GM19193 (cell line): ENCODE data around the gene ZNF747.

Source experiments
- POLR2A ChIP-seq: IDR thresholded peaks from 4 replicates; pipeline ENCODE4 v1.6.1; 2011; ENCODE audit not compliant: insufficient read depth, insufficient read length; ENCODE audit errors: extremely low read depth

Gene ZNF747

DNA sequence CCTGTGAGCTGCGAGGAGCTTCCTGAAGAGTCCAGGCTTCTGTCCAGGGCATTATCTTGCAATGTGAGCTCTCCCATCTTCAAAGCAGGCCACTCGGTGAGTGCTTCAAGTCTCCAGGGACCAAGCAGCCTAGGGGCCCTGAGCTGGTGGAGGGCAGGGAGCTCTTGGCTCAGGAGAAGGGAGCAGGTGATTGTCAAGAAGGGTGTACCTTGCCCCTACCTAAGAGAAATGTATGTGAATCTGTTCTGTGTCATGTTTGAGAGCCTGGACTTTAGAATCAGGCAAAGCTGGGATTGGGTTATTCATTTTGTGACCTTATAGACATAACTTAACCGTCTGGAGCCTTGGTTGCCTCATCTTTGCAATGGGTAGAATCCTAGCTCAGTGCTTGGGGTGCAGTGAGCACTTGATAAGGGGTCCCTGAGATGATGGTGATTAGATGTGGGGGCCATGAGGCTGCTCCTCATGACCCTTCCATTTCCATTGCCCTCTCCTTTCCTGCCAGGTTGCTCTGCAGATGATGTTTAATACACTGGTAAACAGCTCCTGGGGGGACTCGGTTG lies 24.2 kb downstream of the ZNF747 start:
- TF ChIP-seq POLR2A, result no peak

DNA sequence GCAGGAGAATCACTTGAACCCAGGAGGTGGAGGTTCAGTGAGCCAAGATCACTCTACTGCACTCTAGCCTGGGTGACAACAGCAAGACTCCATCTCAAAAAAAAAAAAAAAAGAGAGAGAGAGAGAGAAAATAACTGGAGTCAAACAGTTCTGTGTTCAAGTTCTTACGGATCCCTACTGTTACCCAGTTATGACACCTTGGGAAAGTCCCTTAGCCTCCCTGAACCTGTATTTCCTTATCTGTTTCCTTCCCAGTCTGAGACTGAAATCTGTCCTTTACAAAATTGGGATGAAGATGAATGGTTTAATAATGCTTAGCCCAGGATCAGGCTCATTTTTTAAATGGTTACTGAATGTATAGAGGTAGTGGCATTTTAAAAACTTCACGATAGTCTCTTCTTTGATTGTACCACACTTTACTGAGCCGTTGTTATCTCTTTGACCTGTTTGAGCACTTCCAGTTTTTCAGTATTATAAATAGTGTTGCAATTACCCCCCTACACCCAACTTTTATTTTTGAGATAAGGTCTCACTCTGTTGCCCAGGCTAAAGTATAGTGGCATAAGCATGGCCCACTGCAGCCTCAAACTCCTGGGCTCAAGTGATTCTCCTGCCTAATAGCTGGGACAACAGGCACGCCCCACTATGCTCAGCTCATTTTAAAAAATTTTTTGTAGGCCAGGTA lies 25.4 kb downstream of the ZNF747 start:
- no peak for TF ChIP-seq POLR2A

DNA sequence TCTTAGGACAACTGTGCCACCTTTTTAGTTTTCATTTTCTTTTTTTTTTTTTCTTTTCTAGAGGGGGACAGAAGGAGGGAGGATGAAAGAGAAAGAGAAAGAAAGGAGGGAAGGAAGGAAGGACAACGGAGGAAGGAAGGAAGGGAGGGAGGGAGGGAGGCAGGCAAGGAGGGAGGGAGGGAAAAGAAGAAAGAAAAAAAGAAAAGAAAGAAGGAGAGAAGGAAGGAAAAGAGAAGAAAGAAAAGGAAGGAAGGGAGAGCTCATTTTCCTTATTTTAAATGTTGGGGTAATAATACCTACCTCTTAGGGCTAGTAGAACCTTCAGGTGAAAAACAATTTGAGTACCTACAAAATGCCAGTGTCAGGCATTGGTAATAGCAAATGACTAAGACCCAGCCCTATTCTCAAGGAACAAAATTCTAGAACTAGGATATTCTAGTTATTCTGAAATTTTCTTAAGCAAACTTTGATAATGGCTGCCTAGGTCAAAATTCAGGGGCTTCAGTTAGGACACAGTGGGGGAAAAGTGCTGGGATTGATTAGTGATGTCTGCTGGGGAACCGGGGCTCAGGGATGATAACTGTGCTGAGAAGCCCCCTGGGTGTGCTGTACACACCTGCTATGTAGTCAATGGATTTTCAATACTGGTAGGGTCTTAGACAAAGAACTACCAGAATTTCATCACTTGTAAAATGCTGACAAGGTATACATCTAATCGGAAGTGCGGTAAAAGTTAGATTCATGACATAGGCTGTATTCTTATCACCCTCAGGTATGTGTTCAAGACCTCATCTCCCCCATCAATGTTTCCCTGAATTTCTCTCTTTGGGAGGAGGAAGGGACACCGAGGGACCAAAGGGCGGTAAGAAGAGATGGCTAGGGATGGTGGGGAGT lies 31.0 kb downstream of the ZNF747 start:
- no peak for TF ChIP-seq POLR2A

DNA sequence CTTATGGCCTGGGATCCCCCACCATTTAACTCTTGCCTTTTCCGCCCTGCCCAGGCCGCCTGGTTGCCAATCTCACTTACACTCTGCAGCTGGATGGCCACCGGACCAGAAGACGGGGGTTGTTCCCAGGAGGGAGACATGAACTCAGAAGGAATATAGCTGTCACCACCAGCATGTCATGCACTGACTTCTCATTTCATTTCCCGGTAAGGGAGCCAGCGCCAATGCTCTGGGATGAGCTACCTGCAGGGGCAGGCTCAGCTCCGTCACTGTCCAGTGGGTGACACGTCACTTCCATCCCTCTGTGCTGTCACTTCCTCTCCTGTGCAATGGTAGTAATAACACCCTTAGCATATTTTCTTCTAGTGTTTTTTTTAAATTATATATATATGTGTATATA lies 35.4 kb downstream of the ZNF747 start:
- TF ChIP-seq POLR2A, result no peak

DNA sequence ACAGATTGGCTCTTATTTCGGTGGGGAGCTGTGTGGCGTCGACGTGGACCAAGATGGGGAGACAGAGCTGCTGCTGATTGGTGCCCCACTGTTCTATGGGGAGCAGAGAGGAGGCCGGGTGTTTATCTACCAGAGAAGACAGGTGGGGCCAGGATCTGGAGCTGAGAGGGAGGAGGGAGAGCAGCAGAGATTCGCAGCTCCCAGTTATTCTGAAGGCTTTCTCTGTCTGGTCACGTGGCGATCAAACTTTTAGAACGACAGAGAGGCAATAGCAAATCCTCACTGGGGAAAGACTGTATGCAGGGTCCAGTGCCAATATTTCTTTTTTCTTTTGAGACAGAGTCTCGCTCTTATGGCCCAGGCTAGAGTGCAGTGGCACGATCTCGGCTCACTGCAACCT lies 39.9 kb downstream of the ZNF747 start:
- no peak for TF ChIP-seq POLR2A

DNA sequence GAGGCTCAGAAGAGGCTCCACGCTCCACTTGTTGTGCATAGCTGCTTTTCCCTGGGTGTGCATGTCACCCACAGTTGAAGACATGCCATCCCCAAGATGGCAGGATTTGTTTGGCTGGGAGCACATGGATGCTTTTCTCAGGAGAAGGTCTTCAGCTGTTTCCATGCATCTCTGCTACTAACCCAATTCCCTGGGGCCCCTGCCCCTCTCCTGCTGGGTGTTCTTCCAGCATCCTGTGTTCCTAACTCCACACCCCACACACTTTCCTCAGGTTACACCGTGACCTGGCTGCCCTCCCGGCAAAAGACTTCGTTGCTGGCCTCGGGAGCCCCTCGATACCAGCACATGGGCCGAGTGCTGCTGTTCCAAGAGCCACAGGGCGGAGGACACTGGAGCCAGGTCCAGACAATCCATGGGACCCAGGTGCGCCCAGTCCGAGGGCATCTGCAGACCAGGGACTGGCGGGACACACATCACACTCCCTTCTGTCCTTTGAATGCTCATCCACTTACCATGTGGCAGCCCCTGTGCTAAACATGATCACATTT lies 40.6 kb downstream of the ZNF747 start:
- TF ChIP-seq POLR2A, result no peak

DNA sequence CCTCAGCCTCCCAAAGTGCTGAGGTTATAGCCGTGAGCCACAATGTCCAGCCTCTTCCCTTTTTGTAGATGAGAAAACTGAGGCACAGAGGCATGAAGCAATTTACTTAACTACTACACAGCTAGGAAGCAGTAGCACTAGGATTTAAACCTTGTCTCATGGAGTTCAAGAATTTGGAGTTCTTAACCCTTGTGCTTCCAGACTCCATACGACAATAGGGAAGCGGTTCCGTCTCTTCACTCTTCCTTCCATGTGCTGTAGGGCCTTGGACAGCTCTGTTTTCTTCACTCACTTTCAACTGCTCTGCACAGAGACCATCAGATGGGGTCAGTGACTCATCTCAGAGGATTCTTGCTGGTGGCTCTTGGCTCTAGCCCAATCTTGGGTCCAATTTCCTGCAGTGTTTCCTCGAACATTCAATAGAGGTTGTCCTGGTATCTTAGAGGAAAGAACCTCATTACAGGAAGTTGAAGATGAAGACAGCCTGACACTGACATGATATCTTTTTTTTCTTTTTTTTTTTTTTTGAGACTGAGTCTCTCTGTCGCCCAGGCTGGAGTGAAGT lies 42.8 kb downstream of the ZNF747 start:
- TF ChIP-seq POLR2A, result no peak

DNA sequence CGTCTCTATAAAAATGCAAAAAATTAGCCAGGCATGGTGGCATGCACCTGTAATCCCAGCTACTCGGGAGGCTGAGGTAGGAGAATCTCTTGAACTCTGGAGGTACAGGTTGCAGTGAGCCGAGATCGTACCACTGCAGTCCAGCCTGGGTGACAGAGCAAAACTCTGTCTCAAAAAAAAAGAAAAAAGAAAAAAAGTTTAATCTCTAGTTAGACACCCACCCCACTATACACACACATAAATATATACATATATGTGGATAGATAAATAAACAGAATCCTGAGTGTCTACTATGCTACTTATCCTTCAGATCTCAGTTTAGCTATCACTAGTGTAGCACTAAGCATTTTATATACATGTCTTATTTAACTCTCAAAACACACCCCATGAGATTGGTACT lies 43.4 kb downstream of the ZNF747 start:
- TF ChIP-seq POLR2A, result no peak

DNA sequence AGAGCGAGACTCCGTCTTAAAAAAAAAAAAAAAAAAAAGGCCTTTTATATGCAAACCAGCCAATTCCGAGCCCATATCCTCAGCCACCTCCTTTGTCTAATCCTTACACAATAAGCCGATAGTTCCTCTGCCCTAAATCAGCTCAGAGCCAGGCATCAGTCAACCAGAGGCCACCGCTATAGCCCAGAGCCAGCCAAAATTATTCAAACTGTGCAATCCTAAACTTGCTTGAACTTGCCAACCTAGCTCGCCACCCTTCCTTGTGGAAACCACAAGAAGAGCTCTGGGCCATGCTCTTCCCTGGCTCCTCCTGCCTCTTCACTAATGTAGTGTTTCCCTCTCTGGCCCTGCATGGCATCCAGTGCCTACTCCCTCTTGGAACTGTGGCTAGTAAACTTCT lies 44.4 kb downstream of the ZNF747 start:
- TF ChIP-seq POLR2A, result no peak

DNA sequence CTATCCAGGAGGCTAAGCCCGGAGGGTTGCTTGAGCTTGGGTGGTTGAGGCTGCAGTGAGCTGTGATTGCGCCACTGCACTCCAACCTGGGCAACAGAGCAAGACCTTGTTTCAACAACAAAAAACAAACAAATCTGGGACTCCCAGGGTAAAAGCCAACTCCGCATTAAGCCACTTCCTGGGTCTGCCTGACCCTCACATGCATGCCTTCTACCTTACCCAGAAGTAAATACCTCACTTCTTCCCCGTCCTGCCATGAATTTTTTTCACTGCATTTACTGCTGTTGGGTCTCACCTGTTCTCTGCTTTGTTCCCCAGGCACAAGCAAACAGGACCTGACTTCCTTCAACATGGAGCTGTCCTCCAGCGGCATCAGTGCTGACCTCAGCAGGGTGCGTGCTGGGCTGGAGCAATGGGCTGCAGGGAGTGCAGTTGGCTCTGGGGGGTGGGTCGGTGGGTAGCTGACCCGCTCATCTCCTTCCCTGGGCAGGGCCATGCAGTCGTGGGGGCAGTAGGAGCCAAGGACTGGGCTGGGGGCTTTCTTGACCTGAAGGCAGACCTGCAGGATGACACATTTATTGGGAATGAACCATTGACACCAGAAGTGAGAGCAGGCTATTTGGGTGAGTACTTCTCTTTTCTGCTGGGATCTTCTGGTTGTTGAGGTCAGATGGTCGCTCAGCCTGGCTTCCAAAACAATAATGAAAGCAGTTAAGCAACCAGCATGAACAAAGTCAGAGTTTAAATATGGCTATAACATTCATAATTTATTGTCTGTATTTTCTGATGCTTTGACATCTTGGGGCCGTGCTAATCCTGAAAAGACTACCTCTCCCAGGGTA lies 45.7 kb downstream of the ZNF747 start:
- no peak for TF ChIP-seq POLR2A

DNA sequence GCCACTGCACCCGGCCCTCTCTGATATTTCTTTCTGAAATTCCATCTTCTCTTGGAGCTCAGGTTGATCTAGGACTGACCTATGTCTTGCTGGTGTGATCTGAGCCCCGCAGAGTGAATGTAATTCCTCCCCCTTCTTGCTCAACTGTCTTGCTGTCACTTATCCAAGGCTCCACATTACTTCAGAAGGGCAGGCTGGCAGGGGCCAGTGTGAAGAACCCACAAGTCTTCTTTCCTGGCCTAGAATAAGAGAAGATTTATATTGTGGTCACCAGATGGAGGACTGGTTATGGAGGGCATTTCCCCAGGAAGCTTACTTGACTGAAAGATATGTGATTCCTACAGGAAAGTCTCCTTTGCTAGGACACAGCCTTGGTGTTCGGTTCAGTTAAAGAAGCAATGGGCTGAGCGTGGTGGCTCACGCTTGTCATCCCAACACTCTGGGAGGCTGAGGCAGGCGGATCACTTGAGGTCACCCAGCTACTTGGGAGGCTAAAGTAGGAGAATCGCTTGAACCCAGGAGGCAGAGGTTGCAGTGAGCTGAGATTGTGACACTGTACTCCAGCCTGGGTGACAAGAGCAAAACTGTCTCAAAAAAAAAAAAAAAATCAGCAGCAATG lies 48.7 kb downstream of the ZNF747 start:
- no peak for TF ChIP-seq POLR2A

DNA sequence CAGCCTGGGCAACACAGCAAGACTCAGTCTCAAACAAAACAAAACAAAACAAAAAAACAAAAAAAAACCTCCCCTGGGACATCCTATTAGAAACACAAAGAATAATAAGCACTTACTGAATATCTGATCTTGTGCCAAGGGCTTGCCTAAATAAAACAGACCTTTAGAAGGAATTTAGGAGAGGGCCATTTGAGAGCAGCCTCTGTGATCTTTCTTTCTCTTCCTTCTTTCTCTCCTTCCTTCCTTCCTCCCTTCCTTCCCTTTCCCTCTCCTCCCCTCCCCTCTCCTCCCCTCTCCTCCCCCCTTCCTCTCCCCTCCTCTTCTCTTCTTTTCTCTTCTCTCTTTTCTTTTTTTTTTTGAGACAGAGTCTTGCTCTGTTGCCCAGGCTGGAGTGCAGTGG lies 49.8 kb downstream of the ZNF747 start:
- TF ChIP-seq POLR2A, result no peak

DNA sequence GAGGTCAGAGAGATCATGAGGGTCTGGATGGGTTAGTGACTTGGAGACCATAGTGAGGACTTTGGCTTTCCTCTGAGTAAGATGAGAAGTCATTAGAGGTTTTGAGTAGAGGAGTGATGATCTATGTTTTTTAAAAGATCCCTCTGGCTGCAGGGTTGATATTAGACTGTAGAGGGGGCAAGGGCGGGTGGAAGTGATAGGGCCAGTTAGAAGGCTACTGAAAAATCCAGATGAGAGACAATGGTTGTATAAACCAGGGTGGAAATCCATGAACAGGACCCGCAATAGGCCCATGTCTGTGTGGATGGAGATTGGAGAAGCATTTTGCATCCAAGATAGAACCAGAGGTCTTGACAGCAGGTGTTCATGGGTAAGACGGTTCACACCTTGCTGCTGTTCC lies 52.3 kb downstream of the ZNF747 start:
- TF ChIP-seq POLR2A, result no peak

DNA sequence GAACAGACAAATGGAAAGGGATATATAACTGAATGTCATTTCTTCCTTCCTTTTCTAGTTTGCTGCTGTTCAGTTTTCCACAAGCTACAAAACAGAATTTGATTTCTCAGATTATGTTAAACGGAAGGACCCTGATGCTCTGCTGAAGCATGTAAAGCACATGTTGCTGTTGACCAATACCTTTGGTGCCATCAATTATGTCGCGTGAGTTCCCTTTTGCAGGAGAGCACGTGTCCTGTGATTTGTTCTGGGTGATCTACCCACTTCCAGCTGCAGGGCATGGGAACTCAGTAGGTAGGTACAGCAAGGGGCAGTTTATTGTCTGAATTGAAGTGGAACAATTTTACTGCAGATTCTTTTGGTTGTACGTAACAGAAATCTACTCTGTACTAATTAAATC lies 53.3 kb downstream of the ZNF747 start:
- TF ChIP-seq POLR2A, result no peak
